HK-2 (cell line): ENCODE data around the gene SLC6A9.

Source experiments
- DNase-seq: peaks from one replicate; pipeline ENCODE4 v3.0.0-alpha.2; 2018; ENCODE audit not compliant: unreplicated experiment

Gene SLC6A9

DNA sequence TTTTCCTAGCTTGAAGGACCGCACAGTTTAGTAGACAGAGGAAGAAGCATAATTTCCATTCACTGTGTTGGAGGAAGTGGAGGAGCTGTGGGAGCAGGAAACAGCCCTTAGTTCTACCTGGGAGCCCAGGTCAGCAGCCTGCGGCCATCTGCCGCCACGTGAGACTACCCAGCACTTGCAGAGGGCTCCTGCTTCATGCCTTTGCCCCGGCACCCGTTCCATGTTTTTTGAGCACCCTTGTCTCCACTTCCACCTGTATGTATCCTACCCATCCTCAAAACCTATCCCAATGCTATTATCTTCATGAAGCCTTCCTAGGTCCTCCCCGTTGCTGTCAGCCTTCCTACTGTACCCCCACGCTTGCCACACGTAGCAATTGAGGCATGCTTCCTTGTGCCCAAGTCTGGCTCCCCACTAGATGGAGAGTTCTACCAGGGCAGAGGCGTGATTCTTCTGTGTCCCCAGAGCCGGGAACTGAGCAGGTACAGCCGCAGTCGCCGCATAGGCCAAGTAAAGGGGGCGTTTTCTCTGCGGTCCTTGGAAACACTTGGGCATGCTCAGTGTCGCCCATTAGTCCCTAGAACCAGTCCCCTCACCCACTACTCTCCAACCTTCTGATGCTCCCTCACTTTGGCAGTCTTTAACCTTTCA is 1.9 kb downstream of the SLC6A9 start:
- DNase-seq: no peak

DNA sequence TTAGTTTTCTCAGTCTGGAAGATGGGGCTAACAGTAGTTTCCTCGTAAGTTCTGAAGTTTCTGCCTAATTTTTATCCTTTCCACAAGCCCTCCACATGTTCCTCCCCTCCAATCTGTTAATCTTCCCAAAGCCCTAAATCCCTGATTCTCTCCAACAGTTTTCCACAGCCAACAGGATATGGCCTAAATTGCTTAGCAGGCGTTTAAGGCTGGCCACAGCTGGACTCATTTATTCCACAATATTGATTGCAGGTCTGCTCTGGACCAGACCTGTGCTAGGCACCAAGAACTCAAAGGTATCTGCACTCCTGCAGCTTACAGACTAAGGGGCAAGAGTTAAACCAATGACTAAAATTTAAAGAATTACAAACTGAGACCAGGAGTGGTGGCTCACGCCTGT is 3.9 kb downstream of the SLC6A9 start:
- DNase-seq: no peak

DNA sequence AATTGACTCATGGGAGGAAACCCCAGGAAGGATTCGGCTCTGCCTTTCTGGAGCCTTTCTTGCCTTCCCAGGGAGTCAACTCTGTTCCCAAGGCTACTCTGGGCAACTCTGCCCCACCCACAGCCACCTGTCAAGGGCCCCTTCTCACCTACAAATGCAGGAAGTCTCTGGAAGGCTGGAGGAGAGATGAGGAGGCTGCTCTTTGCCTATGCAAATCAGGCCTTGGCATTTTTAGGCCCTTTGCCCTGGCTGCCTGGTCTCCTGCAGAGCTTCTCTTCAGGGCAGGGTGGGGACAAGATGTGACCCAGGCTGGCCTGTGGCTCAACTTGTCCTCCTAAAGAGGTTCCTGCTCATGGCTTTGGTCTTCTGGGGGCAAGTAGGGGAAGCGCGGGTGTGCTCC is 5.4 kb downstream of the SLC6A9 start:
- no peak for DNase-seq

DNA sequence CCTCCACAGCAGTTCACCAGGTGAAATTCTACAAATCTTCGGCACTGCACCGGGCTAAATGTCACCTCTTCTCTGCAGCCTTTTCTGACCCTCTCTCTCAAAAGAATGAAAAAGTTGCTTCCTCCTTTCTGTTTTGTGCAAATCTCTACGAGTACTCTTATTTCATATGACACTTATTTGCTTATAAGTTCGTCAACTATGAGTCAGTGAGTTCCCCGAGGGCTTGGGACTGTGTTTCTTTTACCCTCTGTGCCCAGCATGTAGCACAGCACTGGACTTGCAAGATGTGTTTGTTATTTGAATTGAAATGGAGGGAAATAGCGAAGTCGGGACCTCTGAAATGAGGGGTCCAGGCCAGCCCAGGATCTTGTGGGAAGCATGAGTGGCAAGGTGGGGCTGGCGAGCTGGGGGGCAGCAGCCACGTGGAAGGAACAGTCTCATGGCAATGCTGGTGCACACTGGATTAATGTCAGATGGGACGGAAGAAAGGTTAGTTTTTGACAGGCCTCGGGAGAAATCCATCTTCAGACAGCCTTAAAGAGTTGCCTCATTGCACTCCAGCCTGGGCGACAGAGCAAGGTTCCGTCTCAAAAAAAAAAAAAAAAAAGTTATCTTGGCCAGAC is 6.2 kb downstream of the SLC6A9 start:
- DNase-seq: no peak

DNA sequence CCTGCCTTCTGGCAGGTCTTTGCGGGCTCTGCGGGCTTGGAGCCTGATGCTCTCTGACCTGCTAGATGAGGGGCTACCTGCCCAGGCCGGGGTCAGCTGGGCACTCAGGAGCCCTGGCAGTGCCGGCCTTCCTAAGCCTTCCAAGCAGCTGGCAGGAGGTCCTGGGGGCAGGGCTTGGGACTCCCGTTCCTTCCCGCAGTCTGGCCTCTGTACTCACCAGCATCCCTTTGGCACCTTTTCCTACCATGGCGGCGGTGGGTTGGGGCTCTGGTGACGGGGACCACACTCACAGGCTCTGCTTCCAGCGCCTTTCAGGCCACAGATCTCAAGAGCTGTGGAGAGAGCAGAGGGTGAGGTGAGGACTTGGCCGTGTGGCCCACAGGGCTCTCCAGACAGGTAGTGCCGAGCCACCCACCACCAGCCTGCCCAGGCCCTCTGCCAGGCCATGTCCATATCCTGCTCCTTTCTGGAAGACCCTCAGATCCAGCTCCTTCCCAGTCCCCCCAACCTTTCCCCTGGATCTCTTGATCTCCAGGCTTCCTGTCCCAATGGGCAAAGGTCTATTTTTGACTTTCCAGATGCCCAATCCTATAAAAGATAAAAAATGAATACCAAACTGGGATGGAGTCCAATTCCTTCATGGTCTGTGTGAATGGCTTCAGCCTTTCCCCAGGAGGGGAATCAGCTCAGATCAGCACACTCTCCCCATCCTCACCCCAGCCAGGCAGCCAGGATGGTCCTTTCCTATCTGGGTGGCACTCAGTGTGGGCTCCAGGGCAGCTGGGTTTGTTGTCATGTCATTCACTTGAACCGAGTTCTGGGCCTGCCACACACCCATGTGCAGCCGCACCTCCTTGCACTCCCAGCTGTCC is 7.0 kb downstream of the SLC6A9 start:
- DNase-seq: no peak

DNA sequence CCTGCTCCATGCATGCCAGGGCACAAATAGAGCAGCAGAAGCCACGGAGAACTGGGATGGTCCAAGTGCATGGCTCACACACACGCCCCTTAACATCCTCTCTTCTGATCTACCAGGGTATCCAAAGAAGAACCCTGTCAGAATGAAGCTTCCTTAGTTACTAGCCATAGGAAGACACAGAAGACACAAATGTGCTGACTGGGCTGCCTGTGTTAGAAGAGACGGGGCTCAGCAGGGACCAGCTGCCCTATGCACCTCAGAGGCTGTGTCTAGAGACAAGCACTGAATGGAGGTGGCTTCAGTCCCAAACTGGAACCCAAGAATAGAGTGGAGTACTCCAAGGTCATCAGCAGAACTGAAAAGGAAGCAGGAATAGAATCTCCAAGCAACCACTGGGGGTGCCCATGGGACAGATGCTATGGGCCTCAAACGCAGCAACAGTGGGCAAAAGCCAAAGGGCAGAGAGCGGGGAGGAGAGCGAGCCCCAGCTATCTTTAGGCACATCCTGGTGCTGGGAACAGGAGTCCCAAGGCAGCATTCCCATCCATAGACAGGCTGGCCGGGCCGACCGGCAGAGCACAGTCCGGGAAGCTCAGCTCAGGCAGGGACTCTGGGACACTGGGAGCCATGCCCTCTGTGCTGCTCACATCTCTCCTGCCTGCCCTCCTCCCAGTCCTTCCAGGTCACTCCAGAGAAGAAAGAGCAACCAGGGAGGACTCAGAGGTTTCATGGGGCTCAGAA is 9.5 kb downstream of the SLC6A9 start:
- DNase-seq: no peak

DNA sequence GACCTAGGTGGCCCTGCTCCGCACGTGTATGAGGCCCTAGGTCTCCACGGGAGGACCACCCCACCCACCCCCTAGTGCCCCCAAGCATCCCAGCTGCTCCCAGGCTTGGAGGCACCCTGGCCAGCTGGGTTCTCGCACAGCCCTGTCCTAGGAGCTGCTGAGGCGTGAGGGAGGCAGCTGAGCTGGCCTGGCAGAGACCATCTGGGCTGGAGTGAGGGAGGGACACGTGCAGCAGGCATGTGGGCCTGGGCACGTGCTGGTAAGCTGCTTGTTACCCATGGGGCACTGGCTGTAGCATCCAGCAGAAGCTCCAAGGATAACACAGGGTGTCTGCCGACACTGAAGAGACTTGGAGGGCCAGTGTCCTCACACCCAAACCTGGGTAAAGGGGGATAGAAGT is 10.1 kb downstream of the SLC6A9 start:
- no peak for DNase-seq

DNA sequence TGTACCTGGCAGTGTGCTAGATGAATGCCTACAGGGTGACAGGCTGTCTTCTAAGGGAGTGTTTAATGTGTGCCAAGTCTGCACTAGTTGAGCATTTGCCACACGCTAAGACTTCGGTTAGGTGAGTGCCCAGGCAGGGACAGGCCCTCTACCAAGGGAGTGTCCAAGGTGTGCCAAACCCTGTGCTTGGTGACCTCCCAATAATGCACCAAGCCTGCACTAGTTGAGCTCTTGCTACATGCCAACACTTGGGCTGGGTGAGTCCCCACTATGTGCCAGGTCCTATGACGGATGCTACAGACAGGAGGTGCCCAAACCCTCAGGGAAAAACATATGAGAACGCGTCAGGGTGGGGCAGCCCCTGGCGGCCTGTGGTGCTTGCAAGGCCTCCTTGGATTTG is 10.8 kb downstream of the SLC6A9 start:
- no peak for DNase-seq

DNA sequence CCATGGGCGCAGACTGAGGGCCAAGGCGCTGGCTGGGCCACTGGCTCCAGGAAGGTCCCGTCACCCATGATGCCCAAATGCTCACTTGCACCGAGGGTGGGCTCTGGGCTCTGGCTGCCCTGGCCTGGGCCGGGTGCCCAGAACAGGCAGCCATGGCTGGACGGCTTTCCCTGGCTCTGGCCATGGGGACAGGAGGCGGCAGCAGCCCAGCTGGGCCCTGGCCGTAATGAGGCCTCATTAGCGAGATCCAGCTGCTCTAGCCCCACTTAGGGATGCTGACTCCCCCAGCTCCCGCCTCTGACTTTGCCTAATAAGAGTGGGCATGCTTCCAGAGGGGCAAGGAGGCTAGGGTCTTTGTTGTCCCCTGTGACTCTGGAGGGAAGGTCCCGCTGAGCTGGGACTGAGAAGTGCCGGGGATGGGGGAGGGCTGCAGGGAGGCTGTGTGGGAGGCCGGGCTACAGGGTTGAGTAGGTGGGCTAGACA is 11.8 kb downstream of the SLC6A9 start:
- DNase-seq: no peak

DNA sequence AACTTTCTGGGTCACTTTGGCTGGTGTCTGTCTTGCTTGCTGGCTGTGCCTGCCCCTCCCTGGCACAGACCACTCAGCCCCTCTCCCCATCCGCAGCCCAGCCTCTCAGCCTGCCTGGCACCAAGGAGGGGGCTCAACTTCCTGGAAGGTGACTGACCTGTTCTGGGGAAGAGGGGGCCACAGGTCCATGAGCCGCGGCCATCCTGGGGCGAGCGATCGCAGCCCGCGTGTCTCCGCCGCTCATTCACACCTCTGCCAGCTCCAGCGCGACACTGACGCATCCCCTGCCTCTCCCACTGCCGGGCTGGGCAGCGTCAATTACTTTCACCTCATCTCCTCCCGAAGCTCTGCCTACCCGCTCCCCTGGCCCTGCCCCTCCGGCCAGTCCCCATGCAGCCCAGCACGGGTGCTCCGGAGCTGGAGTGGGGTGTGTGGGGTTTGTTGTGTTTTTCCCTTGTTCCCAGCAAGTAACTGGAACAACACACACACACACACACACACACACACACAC is 14.3 kb downstream of the SLC6A9 start:
- no peak for DNase-seq

DNA sequence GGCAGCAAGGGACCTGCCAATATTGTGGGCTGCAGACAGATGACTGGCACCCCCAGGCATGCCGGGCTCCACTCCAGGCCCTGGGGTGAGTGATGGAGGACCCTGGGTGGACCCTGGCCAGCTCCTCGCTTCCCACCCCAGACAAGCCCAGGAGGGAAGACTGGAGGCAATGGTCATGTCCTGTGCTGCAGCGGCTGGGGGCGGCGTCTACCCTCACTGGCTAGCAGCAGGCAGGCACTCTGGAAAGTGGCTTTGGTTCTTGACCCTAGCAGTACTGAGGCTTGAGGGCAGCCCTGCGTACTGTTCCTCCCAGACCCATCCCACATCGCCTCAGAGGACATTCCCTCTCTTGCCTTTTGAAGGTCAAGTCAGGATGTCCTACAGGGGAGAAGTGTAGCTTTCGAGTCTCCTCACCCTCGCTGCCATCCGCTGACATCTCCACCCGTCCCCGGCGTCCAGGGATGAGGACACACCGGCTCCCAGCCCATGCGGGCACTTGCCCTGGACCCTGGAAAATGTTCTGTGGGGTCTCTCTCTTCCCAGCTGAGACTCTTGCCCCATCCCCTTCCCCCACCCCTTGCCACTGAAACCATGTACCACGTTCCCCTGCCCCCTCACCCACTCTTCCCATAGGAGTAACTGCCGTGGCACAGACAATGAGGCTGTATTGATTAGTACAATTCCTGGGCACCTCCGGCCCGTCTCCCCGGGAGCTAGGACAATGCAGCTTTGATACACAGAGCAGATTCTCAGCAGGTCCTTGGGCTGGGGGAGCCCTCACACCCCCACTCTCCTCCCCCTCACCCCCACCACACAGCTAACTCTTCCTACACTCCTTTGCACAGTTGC is 15.0 kb downstream of the SLC6A9 start:
- DNase-seq: no peak

DNA sequence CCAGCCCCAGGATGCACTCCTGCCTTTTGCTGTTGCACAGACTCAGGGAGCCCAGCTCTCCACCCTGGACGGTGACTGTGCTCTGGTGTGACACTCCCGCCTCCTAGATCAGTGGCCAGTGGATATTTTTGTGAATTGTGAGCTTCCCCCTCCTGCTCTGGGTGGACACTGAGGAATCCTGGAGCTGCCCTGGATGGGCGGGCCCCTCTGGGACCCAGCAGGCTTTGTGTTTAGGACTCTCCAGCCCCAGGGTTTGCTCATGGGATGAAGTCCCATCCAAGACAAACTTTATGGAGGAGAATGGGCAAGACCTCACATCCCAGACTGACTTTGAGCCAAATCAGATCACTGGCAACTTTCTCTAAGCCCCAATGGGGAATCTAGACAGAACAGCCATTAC is 16.1 kb downstream of the SLC6A9 start:
- DNase-seq: no peak

DNA sequence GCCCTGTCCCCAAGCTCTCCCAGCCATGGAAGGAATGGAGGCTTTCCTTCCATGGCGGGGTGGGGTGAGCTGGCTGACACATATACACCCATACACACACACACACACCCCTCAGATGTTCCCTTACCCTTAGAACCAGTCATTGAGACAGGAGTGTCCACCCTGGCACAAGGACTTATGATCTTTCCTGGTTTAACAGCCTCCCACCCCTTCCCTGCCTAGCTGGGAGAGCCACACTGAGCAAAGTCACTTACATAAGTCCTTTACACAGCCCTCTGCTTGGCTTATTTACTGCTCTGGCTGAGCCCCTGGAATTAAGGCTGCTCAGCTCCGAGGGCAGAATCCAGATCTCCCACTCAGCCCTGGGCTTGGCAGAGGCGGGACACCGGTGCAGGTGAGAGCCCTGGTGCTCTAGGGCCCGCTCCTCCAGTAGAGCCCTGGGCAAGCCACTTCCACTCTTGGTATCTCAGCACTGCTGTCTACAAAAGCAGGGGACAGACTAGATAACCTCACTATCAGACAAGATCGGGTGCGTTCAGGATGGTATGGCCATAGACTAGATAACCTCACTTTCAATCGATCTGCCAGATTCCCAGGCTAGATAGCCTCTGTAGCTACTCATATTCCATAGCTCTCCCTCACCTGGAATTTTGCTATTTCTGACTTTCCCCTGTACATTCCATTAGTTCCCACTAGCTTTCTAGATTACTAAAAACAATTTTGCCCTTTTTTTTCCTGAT is 16.7 kb downstream of the SLC6A9 start:
- DNase-seq: no peak

DNA sequence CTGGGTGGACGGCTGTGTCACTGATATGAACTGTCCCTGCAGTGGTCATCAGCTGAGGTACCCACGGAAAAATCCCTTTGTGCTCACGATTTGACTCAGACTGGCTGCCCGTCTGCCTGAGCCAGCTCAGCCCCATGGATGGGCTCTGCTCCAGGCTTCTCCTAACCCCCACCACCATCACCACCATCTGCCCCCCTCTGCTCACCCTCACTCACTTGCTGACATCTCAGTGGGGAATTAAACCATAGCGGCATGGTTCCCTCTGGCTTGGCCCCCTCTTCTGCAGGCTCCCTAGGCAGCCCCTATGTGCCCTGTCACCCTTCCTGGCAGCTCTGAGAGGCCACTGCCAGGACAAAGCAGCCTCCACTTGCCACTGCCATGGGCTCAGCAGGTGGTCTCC is 17.3 kb downstream of the SLC6A9 start:
- no peak for DNase-seq

DNA sequence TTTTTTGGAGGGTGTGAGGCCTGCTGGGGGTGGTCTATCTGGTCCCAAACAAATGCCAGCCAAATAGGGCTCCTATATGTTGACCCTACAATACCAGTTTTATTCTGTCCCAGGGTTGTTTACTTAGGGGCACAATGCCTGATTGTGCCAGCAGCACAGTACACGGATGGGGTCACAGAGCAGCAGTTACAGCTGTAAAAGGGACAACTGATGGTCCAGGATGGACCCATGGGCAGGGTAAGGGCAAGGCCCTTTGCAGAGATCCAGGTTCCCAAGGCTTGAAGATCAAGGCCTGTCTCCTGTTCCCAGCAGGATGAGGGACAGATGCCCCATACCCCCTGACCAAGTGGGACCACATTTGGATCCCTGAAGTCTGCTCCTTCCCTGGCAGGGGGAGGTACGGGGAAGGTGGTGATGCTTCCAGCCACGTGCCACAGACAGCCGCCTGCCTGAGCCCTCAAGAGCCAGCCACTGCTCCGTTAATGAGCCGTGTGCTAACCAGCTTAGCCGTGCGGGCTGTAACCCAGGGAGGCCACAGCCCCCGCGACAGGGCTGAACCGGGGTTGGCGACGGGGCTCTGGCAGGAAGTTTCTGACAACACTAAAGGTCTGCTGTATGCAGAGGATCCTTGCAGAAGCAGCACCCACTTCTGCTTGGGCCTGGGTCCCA is 18.2 kb downstream of the SLC6A9 start:
- no peak for DNase-seq

DNA sequence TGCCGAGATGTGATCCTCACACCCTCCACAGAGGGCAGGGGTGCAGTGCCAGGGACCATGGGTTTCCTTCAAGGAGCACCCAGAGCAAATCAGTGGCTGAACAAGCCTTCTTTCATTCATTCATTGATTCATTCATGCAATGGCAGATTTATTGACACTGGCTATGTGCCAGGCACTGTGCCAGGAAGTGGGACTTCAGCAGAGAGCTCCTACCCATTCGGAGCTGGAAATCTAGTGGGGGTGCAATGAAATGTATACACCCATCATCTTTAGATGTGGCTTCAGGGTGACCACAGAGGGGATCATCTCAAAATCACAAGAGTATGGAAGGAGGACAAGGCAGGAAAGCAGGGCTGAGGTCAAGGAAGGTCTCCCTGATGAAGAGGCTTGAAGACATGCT is 18.9 kb downstream of the SLC6A9 start:
- no peak for DNase-seq

DNA sequence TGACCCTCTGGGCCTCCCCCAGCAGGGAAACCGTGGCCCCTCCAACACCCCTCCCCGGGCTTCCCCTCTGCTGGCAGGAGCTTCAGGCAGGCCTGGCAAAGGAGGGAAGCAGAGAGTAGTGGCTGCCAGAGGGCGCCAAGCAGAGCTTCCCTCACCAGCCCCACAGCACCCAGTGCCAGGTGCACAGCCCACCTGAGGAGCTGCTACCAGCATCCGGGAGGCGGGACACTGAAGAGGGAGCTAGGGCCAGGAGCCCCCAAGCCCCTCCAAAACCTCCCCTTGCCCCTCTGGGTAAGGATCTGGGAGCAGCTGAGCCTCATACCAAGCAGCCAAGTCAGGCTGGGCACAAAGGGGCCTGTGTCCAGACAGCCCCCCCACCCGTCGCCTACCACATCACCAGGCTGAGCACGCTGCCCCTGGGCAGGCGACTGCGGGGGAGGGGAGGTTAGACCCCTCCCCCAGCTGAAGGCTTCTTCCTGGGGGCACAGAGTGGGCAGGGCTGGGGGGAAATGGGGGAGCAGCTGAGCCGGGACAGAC is 20.3 kb downstream of the SLC6A9 start:
- no peak for DNase-seq

DNA sequence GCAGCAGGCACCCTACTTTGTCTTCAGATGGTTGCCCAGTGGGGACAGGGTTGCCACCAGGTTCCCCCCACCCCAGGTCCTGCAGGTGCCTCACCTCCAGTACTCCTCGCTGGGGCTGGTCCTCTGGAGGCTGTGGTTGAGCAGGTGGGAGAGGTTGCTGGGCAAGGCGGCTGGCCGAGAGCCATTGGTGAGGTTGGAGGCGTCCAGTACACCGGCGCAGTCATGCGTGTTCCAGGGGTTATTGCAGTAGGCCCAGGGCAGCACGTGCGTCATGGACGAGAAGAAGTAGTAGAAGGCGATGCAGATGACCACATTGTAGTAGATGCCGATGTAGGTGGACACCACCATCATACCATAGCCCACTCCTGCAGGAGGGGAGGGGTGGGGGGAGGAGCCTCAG is 23.0 kb downstream of the SLC6A9 start:
- no peak for DNase-seq

DNA sequence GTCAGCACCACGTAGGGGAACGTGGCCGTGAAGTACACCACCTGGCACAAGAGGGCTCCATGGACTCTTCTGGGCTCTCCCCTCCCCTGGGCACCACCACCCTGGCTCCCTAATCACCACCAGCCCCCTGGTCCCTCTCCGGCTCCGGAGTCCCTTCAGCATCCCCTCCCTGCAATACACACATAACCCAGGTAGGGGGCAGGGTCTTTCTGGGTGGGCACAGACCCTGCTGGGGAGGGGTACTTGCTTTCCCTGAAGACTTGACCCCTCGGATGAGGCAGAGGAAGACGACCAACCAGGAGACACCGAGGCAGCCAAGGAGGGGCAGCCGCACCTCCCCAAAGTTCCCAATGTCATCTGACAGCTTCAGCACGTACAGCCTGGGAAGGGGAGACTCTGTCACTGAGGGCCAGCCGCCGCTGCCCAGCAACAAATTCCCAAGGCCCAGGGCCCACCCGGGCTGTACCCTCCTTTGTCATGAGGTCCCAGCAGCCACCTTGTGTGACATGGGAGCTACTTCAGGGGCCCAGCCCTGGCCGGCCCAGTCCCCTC is 28.6 kb downstream of the SLC6A9 start:
- DNase-seq: no peak
